Midbrain (tissue), 1 donor: ENCODE results near the gene DMRT1.

Experiments used
- DNase-seq: peaks from one replicate; lab custom pipeline; 2025; lab: John Stamatoyannopoulos, UW

The DMRT1 gene

GRCh38 chr9:922731-923130 is 81.2 kb downstream of the DMRT1 start:
- no peak for DNase-seq

DNA sequence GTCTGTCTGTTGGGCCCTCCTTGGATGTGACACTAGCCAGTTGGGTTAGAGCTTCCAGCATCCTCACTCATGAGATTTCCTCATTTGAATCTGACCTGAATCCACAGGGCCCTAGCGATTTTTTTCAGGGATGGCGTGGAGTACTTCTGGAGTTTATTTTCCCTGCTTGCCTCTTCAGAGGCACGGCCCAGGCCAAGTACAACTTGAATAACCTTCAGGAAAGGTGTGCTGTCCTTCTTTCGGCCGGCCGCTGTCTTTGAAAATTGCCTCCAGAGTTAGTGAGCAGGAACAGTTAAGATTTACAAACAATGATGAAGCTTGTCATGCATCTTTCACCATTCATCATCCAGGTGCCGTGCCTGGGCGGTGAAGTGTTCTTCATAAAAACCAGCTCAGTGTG is 85.5 kb downstream of the DMRT1 start:
- DNase-seq: no peak

- no peak for DNase-seq
Measured at GRCh38 chr9:928363-929042, 87.0 kb downstream of the DMRT1 start.

DNA sequence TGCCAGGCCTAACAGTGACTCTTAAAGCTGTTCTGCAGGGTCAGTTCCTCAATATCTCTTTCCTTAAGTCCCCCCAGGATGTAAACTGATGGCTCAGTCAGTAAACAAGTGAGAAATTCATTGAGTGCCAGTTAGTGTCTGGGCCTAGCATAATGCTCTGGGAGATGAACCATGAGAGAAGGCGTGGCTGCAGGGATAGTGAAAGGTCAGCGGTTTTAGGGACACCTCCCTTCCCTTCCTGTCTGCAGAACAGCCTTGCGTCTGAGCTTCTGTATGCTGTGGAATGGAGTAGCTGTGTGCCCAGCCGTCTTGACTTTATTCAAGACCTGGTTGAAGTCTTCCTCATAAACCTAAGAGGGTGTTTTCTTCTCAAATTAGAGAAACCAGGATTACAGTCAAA is 88.2 kb downstream of the DMRT1 start:
- DNase-seq: no peak

GRCh38 chr9:933356-933755 is 91.9 kb downstream of the DMRT1 start:
- DNase-seq: no peak

GRCh38 chr9:935348-935965 is 94.0 kb downstream of the DMRT1 start:
- DNase-seq: no peak

GRCh38 chr9:942805-943580 is 101.5 kb downstream of the DMRT1 start:
- no peak for DNase-seq

DNA sequence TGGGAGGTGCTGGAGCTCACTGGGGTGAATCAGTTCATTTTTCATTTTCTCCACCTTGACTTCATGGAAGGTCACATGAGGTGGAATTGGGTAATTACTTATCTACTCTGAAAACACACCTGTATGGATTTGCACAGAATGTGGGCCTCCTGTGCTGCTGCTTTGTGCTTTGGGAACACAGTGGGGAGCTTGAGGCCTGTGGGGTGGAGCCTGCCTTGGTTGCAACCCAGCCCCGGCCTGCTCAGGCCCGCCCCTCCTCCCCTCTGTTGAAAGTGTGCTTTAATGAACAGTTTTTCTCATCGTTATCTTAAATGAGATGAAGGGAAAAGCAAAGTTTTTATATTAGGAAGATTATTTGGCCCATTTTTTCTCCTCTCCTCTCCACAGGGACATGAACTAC is 106.5 kb downstream of the DMRT1 start:
- no peak for DNase-seq

GRCh38 chr9:948497-948896 is 107.0 kb downstream of the DMRT1 start:
- DNase-seq: no peak

- DNase-seq: no peak
Measured at GRCh38 chr9:950139-950538, 108.6 kb downstream of the DMRT1 start.

GRCh38 chr9:952546-952945 is 111.0 kb downstream of the DMRT1 start:
- no peak for DNase-seq

GRCh38 chr9:959105-959504 is 117.6 kb downstream of the DMRT1 start:
- DNase-seq: no peak

DNA sequence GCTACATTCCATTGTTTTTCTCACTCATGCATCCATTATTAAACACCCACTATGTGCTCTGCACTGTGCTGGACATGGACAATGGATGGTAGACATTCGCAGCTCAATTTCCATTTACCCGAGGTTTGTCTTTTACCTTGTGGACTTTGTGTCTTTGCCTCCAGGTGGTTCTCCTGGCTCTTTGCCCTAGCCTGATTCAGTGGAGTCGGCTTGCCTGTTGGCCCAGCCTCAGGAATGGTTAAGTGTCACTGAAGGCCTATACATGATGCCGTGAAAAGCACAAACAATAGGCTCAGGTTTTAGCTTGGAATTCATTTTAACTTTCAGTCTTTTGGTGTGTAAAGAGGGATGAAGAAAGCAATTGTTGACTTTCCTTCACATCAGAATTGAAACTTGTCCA is 118.4 kb downstream of the DMRT1 start:
- no peak for DNase-seq

DNA sequence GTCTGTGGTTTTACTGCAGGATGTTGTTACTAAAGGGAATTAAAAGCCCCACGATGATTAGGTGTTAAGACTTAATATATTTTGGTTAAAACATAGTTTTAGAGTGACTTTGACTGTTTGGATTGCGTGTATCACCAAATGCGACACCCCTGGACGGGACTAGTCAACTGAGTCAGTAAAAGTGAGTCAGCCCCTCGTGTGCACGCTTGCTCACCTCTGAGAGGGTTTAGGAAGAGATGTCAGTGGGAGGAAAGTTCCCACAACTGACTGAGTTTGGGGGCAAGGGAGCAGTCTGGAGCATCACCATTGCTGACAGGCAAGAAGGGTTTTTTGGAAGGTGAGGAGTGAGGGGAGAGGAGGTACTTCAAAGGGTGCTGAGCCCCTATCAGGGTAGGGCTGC is 120.5 kb downstream of the DMRT1 start:
- DNase-seq: no peak

DNA sequence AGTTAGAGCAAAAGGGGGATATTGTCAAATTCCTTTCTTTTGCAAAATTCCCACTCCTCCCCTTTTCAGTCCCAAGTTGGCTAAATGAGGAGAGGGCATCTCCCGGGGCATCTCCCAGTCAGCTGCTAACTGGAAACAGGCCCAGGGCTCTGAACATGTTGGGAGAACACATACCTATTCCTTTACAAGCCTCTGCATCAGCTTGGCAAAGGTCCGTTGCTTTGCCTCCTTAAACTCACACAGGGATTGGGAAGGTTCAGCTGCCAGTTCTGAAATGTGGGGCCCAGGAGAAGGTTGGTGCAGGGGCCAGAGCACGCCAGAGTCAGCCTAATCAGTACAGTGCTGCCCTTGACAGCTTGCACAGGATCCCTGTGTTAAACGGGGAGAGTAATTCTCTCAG is 124.0 kb downstream of the DMRT1 start:
- no peak for DNase-seq

DNA sequence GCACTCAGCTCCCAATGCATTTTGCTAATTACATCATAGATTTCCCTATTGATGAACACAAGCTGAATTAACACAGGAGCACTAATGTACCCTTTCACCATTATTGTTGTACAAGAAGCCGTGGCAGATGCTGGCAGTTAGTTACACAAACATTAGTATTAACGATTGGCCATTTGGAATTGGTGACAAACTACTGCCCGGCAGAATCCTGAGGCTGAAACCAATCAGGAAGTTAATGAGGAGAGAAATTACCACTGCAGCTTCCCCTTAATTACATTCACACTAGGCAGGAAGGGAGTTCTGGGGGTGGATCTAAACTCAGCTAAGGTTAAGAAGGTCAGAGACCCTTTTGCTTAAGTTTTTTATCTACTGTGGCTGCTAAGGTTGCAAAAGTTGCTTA is 125.4 kb downstream of the DMRT1 start:
- no peak for DNase-seq

- no peak for DNase-seq
Measured at GRCh38 chr9:967436-967835, 125.9 kb downstream of the DMRT1 start.

DNA sequence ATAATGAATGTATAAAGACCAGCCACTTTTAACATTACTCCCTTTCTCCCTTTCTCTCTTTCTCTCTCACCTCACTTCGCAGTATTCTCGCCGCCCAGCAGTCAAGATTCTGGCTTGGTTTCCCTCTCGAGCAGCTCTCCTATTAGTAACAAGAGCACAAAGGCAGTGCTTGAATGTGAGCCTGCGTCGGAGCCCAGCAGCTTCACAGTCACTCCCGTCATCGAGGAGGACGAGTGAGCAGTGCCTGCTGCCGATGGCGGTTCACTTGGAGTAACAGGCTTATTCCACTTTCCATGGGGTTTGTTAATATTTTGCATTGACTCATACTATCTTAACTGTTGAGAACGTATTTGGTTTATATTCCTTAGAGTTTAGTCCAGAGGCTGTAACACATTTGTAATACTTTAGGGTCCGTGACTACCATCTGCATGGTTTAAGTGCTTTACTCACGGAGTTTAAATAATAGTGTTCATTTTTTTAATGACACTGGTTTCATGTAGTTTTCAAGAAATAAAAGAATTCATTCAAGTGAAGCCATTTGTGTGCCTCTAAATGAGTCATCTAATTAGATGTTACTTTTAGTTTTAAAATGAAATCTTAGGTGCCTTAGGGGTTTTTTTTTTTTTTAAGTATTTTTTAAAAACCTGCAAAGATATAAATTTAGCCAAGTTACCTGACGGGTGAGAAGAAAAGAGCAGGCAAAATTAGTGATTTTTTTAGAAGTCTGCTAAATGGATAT is 126.6 kb downstream of the DMRT1 start:
- no peak for DNase-seq

DNA sequence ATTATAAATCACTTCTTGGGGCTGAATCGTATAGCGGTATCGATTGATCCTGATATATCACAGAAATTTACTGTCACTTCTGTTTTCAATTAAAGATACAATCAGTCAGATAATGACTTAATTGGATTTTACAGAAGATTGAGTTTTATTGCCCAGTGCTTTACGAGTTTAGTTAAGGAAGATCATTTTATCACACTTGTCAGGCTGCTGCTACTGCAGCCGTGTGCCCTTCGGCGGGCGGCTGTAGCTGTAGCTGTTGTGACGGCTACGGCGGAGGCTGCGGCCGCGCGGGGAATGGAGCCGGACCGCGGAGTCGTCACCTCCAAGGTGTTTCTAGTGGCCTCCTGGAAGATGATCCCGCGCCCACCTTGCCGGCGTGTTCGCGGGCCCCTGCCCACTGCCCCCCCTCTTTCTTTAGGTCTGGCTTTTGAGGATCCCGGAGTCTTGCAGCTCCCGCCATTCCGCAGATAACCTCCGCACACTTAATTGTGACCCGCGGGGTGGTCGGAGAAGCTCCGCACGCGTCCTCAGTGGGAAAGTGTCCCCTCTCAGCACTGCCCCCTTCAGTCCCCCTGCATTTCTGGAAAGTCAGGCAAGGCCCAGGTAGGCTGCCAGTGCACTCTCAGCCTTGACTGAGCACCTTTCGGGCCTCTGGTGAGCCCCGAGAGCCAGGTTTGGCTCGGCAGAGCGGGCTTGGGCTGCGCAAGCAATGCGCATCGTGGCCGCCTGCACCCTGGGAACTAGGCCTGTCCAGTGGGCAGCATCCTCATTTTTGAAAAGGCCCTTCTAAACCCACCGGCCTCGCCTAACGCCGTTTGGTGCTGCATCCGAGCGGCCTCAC is 128.0 kb downstream of the DMRT1 start:
- DNase-seq: no peak

DNA sequence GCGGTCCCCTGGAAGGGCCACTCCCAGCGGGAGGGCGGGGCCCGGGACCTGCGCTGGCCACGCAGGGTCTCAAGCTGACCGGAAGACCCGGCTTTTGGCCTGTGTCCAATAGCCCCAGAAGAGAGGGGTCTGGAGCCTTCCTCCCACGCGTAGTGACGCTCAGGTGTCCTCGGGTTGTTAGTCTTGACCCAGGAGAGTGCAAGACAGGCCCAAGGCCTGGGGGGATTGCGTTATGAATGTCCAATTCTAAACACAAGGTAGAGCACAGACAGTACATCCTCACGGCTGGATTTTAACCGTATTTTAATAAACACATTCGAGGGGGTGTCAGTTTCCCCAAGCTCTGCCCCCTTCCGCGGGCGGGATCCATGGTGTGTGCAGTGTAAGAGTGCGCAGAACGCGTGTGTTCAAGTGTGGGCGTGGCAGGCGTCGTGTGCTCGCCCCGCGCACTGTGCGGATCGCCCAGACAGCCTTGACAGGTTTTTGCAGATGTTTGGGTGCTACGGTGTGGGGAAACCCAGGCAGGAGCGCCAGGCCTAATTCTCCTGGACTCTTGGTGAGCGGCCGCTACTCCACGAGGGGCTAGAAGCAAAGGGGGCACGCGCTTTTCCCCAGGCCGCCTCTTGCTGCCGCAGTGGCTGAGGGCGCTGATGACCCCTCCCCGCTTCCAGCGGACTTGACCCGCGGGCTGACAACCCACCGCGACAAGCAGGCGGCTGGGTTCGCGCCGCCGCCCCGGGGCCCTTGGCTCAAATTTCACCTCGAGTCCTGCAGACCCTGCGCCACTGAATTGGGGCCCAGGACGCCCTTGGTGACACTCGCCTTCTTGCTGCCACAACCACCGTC is 128.9 kb downstream of the DMRT1 start:
- DNase-seq: no peak
